ENCODE measurements around the gene ADAMTS10.
"Not testable (repeated sequence)": the region's sequence is repeated elsewhere in the genome, so short reads cannot be mapped to it uniquely, and the experiment has no call there.

The ADAMTS10 gene

GRCh38 chr19:8629184-8629583 lies 18.7 kb upstream of the ADAMTS10 start:
- in situ Hi-C loops (cut with MboI; ENCODE audit: low sequenced_read_pairs), result no loop called here

- in situ Hi-C loops (cut with MboI; ENCODE audit: low sequenced_read_pairs), result no loop called here
These were observed 16.3 kb upstream of the ADAMTS10 start for GRCh38 chr19:8626842-8627241.

GRCh38 chr19:8622886-8623285 lies 12.4 kb upstream of the ADAMTS10 start:
- in situ Hi-C loops (cut with MboI; ENCODE audit: low sequenced_read_pairs), result not testable (repeated sequence)

GRCh38 chr19:8618751-8619150 lies 8.2 kb upstream of the ADAMTS10 start:
- in situ Hi-C loops (cut with MboI; ENCODE audit: low sequenced_read_pairs), result no loop called here

GRCh38 chr19:8617984-8618383 lies 7.5 kb upstream of the ADAMTS10 start:
- in situ Hi-C loops (cut with MboI; ENCODE audit: low sequenced_read_pairs), result no loop called here

GRCh38 chr19:8617325-8617724 lies 6.8 kb upstream of the ADAMTS10 start:
- in situ Hi-C loops (cut with MboI; ENCODE audit: low sequenced_read_pairs), result not testable (repeated sequence)

DNA sequence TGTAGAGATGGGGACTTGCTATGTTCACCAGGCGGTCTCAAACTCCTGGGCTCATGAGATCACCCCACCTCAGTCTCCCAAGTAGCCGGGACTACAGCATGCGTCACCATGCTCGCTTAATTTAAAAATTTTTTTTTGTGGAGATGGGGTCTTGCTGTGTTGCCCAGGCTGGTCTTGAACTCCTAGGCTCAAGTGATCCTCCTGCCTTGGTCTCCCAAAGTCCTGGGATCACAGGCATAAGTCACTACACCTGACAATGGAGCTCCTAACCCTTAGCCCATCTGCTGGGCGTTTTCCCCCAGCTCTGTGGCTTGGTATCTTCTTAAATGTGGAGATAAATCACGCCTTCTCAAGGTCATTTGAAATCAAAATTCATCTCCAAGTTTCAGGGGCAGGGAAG lies 6.3 kb upstream of the ADAMTS10 start:
- in situ Hi-C loops (cut with MboI; ENCODE audit: low sequenced_read_pairs), result no loop called here

GRCh38 chr19:8615813-8616596 lies 5.5 kb upstream of the ADAMTS10 start:
- in situ Hi-C loops (cut with MboI; ENCODE audit: low sequenced_read_pairs), result no loop called here

DNA sequence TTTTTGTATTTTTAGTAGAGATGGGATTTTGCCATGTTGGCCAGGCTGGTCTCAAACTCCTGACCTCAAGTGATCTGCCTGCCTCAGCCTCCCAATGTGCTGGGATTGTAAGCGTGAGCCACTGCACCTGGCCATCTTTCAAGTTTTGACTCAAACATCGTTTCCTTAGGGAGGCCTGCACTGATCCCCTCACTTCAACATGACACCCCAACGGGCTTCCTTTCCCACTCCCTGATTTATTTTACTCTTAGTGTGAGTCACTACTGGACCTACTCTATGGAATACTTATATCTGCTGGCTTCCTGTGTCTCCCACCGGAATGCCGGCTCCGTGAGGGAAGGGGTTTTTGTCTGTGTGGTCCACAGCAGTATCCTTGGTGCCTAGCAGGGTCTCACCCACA lies 4.5 kb upstream of the ADAMTS10 start:
- in situ Hi-C loops (cut with MboI; ENCODE audit: low sequenced_read_pairs), result no loop called here

- in situ Hi-C loops (cut with MboI; ENCODE audit: low sequenced_read_pairs), result no loop called here
These were observed 3.9 kb upstream of the ADAMTS10 start for GRCh38 chr19:8614455-8614854.

GRCh38 chr19:8612807-8613171 lies 2.3 kb upstream of the ADAMTS10 start:
- in situ Hi-C loops (cut with MboI; ENCODE audit: low sequenced_read_pairs), result no loop called here

DNA sequence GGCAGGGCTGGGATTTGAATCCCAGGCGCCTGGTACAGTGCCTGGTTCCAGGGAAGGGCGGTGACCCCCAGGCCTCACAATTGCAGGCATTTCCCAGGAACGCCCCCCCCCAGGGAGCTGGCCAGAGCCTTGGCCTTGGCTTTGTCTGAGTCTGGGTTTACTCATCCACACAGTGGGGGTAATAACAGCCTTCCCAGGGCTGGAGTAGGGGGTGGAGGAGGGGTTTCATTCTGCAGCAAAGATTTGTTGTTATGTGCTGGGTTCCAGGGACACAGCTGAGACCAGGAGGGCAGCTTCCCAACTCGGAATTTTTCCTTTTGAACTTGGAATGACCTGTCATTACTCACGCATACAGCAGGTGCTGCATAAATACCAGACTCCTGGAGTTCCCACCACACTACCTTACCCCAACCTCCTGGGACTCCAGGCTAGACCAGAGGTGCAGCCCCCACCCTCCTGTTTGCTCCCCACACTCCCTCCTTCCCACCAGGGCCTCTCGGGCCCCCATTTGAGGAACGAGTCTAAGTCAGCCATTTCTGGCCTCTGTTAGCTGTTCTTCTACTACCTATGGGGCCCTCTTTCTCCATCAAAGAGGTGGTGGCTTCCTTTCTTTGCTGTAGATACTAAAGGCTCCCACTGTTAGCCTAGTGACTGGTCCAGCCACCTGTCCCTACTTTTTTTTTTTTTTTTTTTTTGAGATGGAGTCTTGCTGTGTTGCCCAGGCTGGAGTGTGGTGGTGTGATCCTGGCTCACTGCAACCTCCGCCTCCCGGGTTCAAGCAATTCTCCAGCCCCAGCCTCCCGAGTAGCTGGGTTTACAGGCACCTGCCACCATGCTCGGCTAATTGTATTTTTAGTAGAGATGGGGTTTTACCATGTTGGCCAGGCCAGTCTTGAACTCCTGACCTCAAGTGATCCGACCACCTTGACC lies 1.6 kb upstream of the ADAMTS10 start:
- in situ Hi-C loops (cut with MboI; ENCODE audit: low sequenced_read_pairs), result no loop called here

DNA sequence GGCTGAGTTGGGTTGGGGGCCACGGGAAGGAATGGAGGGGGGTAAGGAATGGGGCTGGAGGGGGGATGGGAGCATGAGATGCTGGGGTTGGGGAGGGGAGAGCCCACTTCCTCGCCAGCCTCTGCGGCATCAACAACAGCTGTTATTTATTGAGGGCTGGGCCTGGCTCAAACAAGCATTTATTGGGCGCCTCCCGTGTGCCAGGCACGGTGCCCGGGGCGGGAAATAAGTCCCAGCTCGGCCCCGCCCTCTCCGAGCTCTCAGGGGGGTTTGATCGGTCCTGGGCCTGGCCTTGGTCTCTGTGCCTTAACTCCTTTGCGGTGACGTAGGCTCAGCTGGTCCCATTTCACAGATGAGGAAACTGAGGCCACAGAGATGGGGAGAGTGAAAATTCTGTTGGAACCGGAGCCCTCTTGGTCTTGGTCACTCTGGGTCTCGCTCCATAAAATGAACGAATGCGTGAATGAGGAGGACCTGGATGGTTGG lies 919 bp upstream of the ADAMTS10 start:
- in situ Hi-C loops (cut with MboI; ENCODE audit: low sequenced_read_pairs), result no loop called here

- in situ Hi-C loops (cut with MboI; ENCODE audit: low sequenced_read_pairs), result no loop called here
These were observed 403 bp upstream of the ADAMTS10 start for GRCh38 chr19:8610936-8611300.

DNA sequence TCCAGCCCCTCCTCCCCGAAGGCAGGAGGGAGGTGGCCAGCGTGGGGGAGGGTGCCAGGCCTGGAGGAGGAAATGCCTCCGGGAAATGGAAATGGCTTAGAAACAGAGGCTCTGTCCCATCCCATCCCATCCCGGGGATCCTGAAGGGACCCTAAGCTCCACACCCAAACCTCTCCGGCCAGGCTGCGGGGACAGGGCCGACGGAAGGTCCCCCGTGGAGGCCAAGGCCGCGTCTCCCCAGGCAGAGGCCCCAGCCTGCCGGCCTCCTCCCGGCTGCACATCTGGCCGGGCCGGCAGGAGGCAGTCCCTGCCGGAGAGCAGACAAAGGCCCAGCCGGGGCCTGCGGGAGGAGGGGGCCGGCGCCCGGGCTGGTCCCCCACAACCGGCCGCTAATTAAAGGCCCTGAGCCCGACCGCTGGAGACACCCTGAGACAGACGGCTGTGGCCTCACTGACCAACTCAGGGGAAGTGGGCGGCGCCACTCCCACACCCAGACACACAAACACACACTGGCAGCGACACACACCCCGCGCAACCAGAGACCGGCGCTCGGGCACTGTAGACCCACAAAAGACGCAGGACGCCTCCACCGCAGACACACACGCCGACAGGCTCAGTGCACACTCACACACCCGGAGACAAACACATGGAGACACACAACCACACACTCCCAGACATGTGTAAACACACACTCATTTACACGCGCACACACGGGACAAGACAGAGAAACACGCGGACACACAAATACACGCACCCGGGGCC lies 1.1 kb downstream of the ADAMTS10 start:
- in situ Hi-C loops (cut with MboI; ENCODE audit: low sequenced_read_pairs), result no loop called here

GRCh38 chr19:8608941-8609278 lies 1.6 kb downstream of the ADAMTS10 start:
- in situ Hi-C loops (cut with MboI; ENCODE audit: low sequenced_read_pairs), result no loop called here

DNA sequence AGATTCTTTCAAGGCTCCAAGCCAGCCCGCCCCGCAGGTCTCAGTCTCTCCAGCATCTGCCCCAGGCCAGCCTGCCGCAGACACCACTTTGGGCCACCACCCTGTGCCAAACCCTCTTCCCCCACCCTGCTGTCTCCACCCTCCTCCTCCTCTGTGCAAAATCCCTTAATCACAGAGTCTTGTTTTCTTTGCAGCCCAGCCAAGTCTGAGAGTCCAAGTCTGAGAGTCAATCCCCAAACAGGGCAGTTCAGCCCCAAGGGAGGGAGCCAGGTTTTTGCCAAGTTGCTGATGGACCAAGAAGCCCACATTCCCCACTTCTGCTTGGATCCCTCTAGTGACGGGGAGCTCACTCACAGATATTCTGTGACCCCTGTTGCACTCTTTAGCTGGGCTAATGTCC lies 3.1 kb downstream of the ADAMTS10 start:
- in situ Hi-C loops (cut with MboI; ENCODE audit: low sequenced_read_pairs), result no loop called here

GRCh38 chr19:8605514-8605913 lies 5.0 kb downstream of the ADAMTS10 start:
- in situ Hi-C loops (cut with MboI; ENCODE audit: low sequenced_read_pairs), result no loop called here

DNA sequence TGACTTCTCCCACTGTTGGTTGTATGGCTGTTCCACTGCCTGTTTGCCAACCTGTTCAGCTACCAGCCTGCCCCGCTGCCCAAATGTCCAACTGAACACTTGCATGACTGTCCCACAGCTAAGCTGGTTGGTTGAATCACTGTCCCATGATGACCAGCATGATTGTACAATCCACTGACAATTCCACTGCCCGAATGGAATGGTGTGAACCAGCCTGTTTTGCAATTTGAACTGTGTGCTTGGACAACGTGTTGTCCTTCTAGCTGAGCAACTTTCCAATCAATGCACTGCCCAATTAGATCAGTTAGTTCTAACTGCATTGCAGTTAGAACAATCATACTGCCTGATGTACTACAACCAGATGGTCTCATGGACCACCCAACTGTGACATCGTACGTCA lies 8.7 kb downstream of the ADAMTS10 start:
- in situ Hi-C loops (cut with MboI; ENCODE audit: low sequenced_read_pairs), result no loop called here

- in situ Hi-C loops (cut with MboI; ENCODE audit: low sequenced_read_pairs), result no loop called here
These were observed 9.7 kb downstream of the ADAMTS10 start for GRCh38 chr19:8600816-8601215.

DNA sequence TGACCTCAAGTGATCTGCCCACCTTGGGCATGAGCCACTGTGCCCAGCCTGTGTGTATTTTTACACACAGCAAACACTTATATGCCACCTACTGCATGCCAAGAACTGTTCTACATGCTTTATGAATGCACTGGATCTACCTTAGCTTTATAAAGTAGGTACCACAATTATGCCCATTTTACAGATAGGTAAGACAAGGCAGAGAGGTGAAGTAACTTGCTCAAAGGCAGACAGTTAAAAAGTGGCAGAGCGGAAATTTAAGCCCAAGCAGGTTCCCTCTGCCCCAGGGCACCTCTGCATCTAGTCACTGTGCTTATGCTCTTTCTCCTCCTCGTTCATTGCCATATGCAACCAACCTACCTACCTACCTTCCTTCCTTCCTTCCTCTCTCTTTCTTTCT lies 10.5 kb downstream of the ADAMTS10 start:
- in situ Hi-C loops (cut with MboI; ENCODE audit: low sequenced_read_pairs), result no loop called here

Data from HL-60/S4 (cell line).